HG03095 (cell line): Measurements from ENCODE around the gene MAP3K8.

Experiments
- ATAC-seq: cut with Tn5 transposase; IDR thresholded peaks from one replicate; pipeline ENCODE4 v1.9.1; 2021; ENCODE audit warnings: moderate library complexity; ENCODE audit not compliant: unreplicated experiment

Gene MAP3K8

GRCh38 chr10:30433730-30434272 is at the start of gene MAP3K8:
Gene MAP3K8, plus strand, starts transcription at chr10:30434184. Its CDS starts 4,755 bp downstream, at chr10:30438939.
- peak; percentile 46 for ATAC-seq

- ATAC-seq: no peak
Measured at GRCh38 chr10:30384701-30385201, 49.2 kb upstream of the MAP3K8 start.

GRCh38 chr10:30386801-30387588 is 47.0 kb upstream of the MAP3K8 start:
- no peak for ATAC-seq

- ATAC-seq: no peak
Measured at GRCh38 chr10:30387646-30388243, 46.2 kb upstream of the MAP3K8 start.

GRCh38 chr10:30389543-30389942 is 44.4 kb upstream of the MAP3K8 start:
- no peak for ATAC-seq

- no peak for ATAC-seq
Measured at GRCh38 chr10:30390207-30390606, 43.8 kb upstream of the MAP3K8 start.

- ATAC-seq: no peak
Measured at GRCh38 chr10:30391266-30391665, 42.7 kb upstream of the MAP3K8 start.

- ATAC-seq: peak; percentile 87
Measured at GRCh38 chr10:30392564-30392990, 41.4 kb upstream of the MAP3K8 start.

GRCh38 chr10:30396293-30396692 is 37.7 kb upstream of the MAP3K8 start:
- ATAC-seq: no peak

DNA sequence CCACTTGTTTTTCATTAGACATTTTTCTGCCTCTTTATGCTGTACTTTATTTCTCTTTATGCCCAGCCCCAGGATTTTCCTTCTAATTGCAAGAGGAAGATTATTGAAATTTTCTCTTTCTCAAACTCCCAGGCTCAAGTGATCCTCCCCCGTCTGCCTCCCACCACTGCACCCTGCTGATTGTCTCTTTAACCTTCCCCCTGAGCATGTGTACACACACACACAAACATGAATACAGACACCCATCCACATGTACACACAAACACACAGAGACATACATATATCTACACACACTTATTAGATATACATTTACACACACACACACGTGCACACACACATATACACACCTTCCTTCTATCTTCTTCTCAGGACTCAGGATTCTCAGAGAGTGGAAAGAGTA is 37.3 kb upstream of the MAP3K8 start:
- ATAC-seq: no peak

- no peak for ATAC-seq
Measured at GRCh38 chr10:30398193-30398592, 35.8 kb upstream of the MAP3K8 start.

GRCh38 chr10:30398788-30399187 is 35.2 kb upstream of the MAP3K8 start:
- ATAC-seq: no peak

DNA sequence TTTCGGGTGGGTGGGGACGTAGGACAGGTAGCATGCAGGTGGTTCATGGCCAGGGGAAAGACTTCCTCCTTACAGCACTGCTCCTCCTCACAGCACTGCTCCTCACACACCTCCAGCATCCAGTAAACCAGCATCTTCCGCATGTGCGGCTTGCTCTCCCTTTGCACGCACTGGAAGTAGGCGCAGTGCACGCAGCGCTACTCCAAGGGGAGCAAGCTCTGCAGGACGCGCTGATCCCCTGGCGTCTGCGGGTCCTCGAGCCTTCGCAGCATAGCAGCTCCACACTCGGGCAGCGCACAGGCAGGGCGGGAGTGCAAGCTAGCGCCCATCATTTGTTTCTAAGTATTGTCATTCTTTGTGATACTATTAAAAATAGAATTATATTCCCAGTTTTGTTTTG is 30.5 kb upstream of the MAP3K8 start:
- ATAC-seq: no peak

DNA sequence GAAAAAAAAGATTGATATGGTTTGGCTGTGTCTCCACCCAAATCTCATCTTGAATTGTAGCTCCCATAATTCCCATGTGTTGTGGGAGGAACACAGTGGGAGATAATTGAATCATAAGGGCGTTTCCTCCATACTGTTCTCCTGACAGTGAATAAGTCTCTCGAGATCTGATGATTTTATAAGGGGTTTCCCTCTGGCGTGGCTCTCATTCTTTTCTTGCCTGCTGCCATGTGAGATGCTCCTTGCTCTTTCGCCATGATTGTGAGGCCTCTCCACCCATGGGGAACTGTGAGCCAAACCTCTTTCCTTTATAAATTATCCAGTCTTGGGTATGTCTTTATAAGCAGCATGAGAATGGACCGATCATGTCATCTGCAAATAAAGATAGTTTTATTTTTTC is 29.4 kb upstream of the MAP3K8 start:
- ATAC-seq: no peak

GRCh38 chr10:30411263-30411662 is 22.7 kb upstream of the MAP3K8 start:
- no peak for ATAC-seq

DNA sequence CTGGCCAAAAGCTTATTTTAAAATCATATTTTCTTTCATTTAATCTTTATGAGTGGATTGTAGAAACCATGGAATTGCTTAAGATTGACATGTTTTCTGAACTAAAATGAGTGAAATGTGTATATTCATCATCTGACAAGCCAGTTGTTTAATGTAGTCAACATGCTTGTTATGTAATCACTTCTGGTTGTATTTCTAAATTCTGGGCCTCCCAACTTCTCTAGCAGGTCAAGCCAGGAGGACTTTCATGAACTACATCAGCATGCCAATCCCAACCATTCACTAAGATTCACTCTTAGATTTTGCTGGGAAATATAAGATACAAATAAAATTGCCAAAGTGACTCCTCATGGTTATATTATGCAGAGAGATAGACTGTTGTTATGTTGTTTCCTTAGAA is 21.1 kb upstream of the MAP3K8 start:
- no peak for ATAC-seq

- ATAC-seq: no peak
Measured at GRCh38 chr10:30413996-30414576, 19.9 kb upstream of the MAP3K8 start.

DNA sequence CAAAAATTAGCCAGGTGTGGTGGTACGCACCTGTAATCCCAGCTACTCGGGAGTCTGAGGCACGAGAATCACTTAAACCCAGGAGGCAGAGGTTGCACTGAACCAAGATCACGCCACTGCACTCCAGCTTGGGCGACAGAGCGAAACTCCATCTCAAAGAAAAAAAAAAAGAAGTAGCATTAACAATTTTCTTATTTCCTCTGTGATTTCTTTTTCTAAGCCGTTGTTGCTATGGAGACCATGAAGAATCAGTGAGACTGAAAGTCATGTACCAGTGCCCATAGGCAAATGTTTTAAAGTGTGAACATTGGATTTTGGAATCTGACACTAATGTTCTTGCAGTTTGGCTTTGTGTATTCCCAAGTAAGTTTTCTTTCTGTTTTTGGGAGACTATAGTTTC is 18.4 kb upstream of the MAP3K8 start:
- no peak for ATAC-seq

DNA sequence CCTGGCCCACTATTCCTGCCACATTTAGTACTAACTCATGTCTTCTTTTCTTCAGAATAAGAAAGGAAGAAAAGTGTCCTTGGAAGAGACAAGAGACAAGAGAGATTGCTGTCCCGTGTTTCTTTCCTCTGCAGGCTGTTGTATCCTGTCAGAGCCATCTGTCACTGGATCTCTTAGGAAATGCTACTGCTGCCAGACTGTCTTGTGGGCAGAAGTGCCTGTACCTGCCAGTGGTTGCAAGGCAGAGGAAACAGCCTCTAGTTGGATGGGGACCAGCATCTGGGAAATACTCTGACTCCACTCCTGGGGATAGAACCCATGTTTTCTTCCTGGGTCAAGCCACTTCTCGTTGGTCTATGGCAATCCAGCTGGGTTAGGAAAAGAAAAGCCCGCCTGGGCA is 16.7 kb upstream of the MAP3K8 start:
- no peak for ATAC-seq

DNA sequence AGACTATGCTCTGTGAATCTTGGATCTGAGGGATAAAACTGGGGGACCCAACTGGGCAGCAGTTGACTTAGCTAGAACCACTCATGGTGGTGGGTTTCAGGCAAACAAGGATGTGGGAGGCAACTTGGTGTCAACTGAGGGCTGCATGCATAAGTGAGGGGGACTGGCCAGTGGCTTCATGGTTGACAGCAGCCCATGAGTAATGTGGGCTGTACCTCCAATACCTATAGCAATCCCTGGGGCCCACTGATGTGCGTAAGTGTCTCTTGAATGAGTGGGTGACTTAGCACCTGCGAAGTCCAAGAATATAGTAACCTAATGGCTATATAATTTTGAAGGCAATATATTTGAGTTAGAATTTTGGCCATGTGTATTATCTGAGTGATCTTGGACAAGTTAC is 13.7 kb upstream of the MAP3K8 start:
- peak; percentile 56 for ATAC-seq

DNA sequence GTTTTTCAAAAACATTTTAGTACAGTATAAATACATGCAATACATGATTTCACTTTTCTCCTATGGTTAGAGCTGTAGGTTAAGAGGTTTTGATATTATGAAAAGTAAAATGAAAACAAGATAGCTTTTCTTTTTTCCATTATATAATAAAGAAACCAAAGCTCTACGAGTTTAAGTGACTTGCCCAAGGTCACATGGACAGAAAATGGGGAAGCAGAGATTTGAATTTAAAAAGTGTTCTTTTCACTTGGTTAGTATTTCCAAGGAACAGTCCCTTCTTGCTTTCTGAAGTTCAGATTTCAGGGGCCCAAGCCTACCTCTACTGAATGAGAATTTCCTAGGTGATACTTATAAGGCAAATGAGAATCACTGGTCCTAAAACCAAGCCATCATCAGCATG is 13.2 kb upstream of the MAP3K8 start:
- ATAC-seq: peak; percentile 11
